Smooth muscle cell (in vitro differentiated cells): ENCODE measurements around the gene ZBTB33. TPM values are rescaled to one million over a fixed set of nuclear protein-coding genes. Genes with fewer than 3 reads are reported as not detected.

ENCODE experiments used
- DNase-seq: peaks from one replicate; lab custom pipeline; 2025; ENCODE audit not compliant: unreplicated experiment; lab: John Stamatoyannopoulos, UW
- H2AFZ ChIP-seq: fragments of 200-600 bp; sonication (generic); 2 replicates; pipeline ENCODE4 v1.6.0; 2016; ENCODE audit warnings: antibody characterized with exemption, low read depth, mild to moderate bottlenecking
- H3F3A ChIP-seq: fragments of 200-600 bp; sonication (generic); 2 replicates; pipeline ENCODE4 v1.6.0; 2017; ENCODE audit warnings: antibody characterized with exemption, low read depth
- H3K27ac ChIP-seq: fragments of 200-600 bp; sonication (generic); 2 replicates; pipeline ENCODE4 v1.5.1; 2016; ENCODE audit warnings: low read depth, mild to moderate bottlenecking
- H3K27me3 ChIP-seq: fragments of 200-600 bp; sonication (generic); 2 replicates; pipeline ENCODE4 v1.6.1; 2016; ENCODE audit warnings: low read depth, mild to moderate bottlenecking
- H3K36me3 ChIP-seq: fragments of 200-600 bp; sonication (generic); 2 replicates; pipeline ENCODE4 v1.5.1; 2016; ENCODE audit warnings: low read depth
- H3K4me1 ChIP-seq: fragments of 200-600 bp; sonication (generic); 2 replicates; pipeline ENCODE4 v1.5.1; 2016; ENCODE audit warnings: low read depth
- H3K4me2 ChIP-seq: fragments of 200-600 bp; sonication (generic); 2 replicates; pipeline ENCODE4 v1.6.0; 2016; ENCODE audit warnings: mild to moderate bottlenecking
- H3K4me3 ChIP-seq: fragments of 200-600 bp; sonication (generic); 2 replicates; pipeline ENCODE4 v1.5.1; 2016; ENCODE audit warnings: mild to moderate bottlenecking
- H3K79me2 ChIP-seq: fragments of 200-600 bp; sonication (generic); 2 replicates; pipeline ENCODE4 v1.6.0; 2016; ENCODE audit warnings: low read depth, mild to moderate bottlenecking
- H3K9ac ChIP-seq: fragments of 200-600 bp; sonication (generic); 2 replicates; pipeline ENCODE4 v1.6.0; 2016; ENCODE audit warnings: low read depth
- H3K9me3 ChIP-seq: fragments of 200-600 bp; sonication (generic); replicated peaks from 2 replicates; pipeline ENCODE4 v1.5.1; 2016; ENCODE audit warnings: low read depth
- H4K20me1 ChIP-seq: fragments of 200-600 bp; sonication (generic); 2 replicates; pipeline ENCODE4 v1.6.0; 2016; ENCODE audit warnings: low read depth
- CTCF ChIP-seq: fragments of 200-600 bp; sonication (generic); IDR thresholded peaks from 2 replicates; pipeline ENCODE4 v1.5.1; 2017; ENCODE audit warnings: borderline replicate concordance, mild to moderate bottlenecking, antibody characterized with exemption; ENCODE audit not compliant: insufficient read depth, poor library complexity, severe bottlenecking
- WGBS: methylation state at CpG from one replicate; pipeline ENCODE4 v1.1.7; 2016; ENCODE audit warnings: low lambda C conversion rate; 5-methylcytosine and 5-hydroxymethylcytosine counted together
- polyA plus RNA-seq: library from polyadenylated mRNA; unstranded; fragments of >200 nt; fragmentation: Nextera tagmentation; extraction: Ambion mirVana; gene quantifications from 2 replicates; pipeline ENCODE4 v1.2.1, GENCODE V29; 2016
- total RNA-seq: library from RNA; depleted of rRNA; stranded (reverse); fragments of >200 nt; gene quantifications from 2 replicates; pipeline ENCODE4 v1.2.3, GENCODE V29; 2014

Gene ZBTB33
- total and polyA plus RNA-seq, 2 experiments from 2014 or later: 6.1 to 16.9 TPM

GRCh38 chrX:120301497-120301896 lies 50.9 kb downstream of the ZBTB33 start:
- WGBS: 47% methylated on average over 2 of the region's 2 CpGs
- no peak for TF ChIP-seq CTCF
- DNase-seq: no peak
- Histone ChIP-seq H3K4me1 (no peaks in the 10 kb centered on the region), H3K79me2 (no peaks in the 10 kb centered on the region), H3K27ac (no peak overlapping the region), H3K36me3 (no peaks in the 10 kb centered on the region), H3K4me3 (no peak overlapping the region), H3K4me2 (no peak overlapping the region), H3K9ac (no peak overlapping the region), H3F3A (no peaks in the 10 kb centered on the region), H4K20me1 (no peaks in the 10 kb centered on the region), H3K9me3 (no peaks in the 10 kb centered on the region), H3K27me3 (no peaks in the 10 kb centered on the region), H2AFZ (no peak overlapping the region)

- no peaks in the 10 kb centered on the region for H3K79me2 ChIP-seq
- H3K9me3 ChIP-seq: no peaks in the 10 kb centered on the region
- TF ChIP-seq CTCF: no peak
- H3K4me2 ChIP-seq: no peak overlapping the region
- H3F3A ChIP-seq: no peaks in the 10 kb centered on the region
- no peaks in the 10 kb centered on the region for H3K36me3 ChIP-seq
- WGBS: 61% methylated on average over 4 of the region's 4 CpGs
- H3K4me1 ChIP-seq: no peaks in the 10 kb centered on the region
- H3K9ac ChIP-seq: no peak overlapping the region
- no peaks in the 10 kb centered on the region for H3K27me3 ChIP-seq
- no peaks in the 10 kb centered on the region for H4K20me1 ChIP-seq
- DNase-seq: no peak
- no peak overlapping the region for H2AFZ ChIP-seq
- no peak overlapping the region for H3K4me3 ChIP-seq
- no peak overlapping the region for H3K27ac ChIP-seq
Measured at GRCh38 chrX:120301960-120302359, 51.3 kb downstream of the ZBTB33 start.

GRCh38 chrX:120302434-120302833 lies 51.8 kb downstream of the ZBTB33 start:
- WGBS: 34% methylated on average over 4 of the region's 4 CpGs
- Histone ChIP-seq H3K9me3 (no peaks in the 10 kb centered on the region), H3K27me3 (no peaks in the 10 kb centered on the region), H3F3A (no peaks in the 10 kb centered on the region), H3K9ac (no peak overlapping the region), H3K79me2 (no peaks in the 10 kb centered on the region), H3K27ac (no peak overlapping the region), H3K4me2 (no peak overlapping the region), H2AFZ (no peak overlapping the region), H3K4me3 (no peak overlapping the region), H3K36me3 (no peaks in the 10 kb centered on the region), H3K4me1 (no peaks in the 10 kb centered on the region), H4K20me1 (no peaks in the 10 kb centered on the region)
- no peak for DNase-seq
- TF ChIP-seq CTCF: no peak

- H3K36me3 ChIP-seq: no peaks in the 10 kb centered on the region
- H3K9ac ChIP-seq: no peak overlapping the region
- H3K27ac ChIP-seq: no peak overlapping the region
- no peak for DNase-seq
- no peak overlapping the region for H3K4me3 ChIP-seq
- TF ChIP-seq CTCF: no peak
- H3F3A ChIP-seq: no peaks in the 10 kb centered on the region
- H2AFZ ChIP-seq: no peak overlapping the region
- 74% methylated on average over 8 of the region's 8 CpGs for WGBS
- H3K79me2 ChIP-seq: no peaks in the 10 kb centered on the region
- H3K4me1 ChIP-seq: no peaks in the 10 kb centered on the region
- H3K4me2 ChIP-seq: no peak overlapping the region
- no peaks in the 10 kb centered on the region for H3K9me3 ChIP-seq
- no peaks in the 10 kb centered on the region for H4K20me1 ChIP-seq
- H3K27me3 ChIP-seq: peaks cover 16% of the 10 kb centered on the region
Measured at GRCh38 chrX:120304256-120304655, 53.6 kb downstream of the ZBTB33 start.
